GM10248 (cell line): ENCODE results near the gene BLACAT1.

ENCODE experiments used
- CTCF ChIA-PET: fragments of 300-600 bp; sonication (Branson Sonifier 250); formaldehyde crosslinking; extraction: SDS; loops from one replicate; lab custom pipeline; 2021; ENCODE audit warnings: antibody characterized with exemption; lab: Yijun Ruan, JAX
- POLR2A ChIA-PET: fragments of 350-650 bp; sonication (Branson Sonifier 250); formaldehyde crosslinking; extraction: SDS; loops from one replicate; lab custom pipeline; 2020; ENCODE audit warnings: antibody characterized with exemption; lab: Yijun Ruan, JAX
- DNase-seq: peaks from one replicate; pipeline ENCODE4 v3.0.0; 2012; ENCODE audit errors: extremely low spot score
- TF ChIP-seq, protein P1 (sequence below): IDR thresholded peaks from 2 replicates; pipeline ENCODE4 v1.5.1; 2012; ENCODE audit warnings: mild to moderate bottlenecking, low read depth; ENCODE audit errors: extremely low read depth, missing control alignments, control extremely low read depth

BLACAT1 gene

GRCh38 chr1:205422993-205423642 lies 32.7 kb downstream of the BLACAT1 start:
- ChIA-PET CTCF (interaction anchor here (0.7 to 1.6 kb wide), 2 partner anchors 13 to 31 kb away, joined by 3 read pairs; no protein-coding TSS in a partner anchor), POLR2A (no interaction called here)
- DNase-seq, result no peak
- TF ChIP-seq, protein P1, sequence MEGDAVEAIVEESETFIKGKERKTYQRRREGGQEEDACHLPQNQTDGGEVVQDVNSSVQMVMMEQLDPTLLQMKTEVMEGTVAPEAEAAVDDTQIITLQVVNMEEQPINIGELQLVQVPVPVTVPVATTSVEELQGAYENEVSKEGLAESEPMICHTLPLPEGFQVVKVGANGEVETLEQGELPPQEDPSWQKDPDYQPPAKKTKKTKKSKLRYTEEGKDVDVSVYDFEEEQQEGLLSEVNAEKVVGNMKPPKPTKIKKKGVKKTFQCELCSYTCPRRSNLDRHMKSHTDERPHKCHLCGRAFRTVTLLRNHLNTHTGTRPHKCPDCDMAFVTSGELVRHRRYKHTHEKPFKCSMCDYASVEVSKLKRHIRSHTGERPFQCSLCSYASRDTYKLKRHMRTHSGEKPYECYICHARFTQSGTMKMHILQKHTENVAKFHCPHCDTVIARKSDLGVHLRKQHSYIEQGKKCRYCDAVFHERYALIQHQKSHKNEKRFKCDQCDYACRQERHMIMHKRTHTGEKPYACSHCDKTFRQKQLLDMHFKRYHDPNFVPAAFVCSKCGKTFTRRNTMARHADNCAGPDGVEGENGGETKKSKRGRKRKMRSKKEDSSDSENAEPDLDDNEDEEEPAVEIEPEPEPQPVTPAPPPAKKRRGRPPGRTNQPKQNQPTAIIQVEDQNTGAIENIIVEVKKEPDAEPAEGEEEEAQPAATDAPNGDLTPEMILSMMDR, result no peak

- POLR2A ChIA-PET, result no interaction called here
- DNase-seq, result no peak
- TF ChIP-seq, protein P1, result no peak
- CTCF ChIA-PET, result interaction anchor here (1.0 to 3.3 kb wide), 3 partner anchors 9 to 68 kb away, joined by 3 to 11 read pairs (median 5); no protein-coding TSS in a partner anchor
These were observed 34.0 kb downstream of the BLACAT1 start, which contains the start of gene LEMD1 for GRCh38 chr1:205421798-205422197. Gene LEMD1 (minus strand): TSS chr1:205422056. CDS start chr1:205420536, 1,520 bp downstream.

- TF ChIP-seq, protein P1, result no peak
- no peak for DNase-seq
- ChIA-PET CTCF (interaction anchor here (0.7 to 3.3 kb wide), 3 partner anchors 9 to 64 kb away, joined by 3 to 11 read pairs (median 5); no protein-coding TSS in a partner anchor), POLR2A (no interaction called here)
These were observed 34.9 kb downstream of the BLACAT1 start for GRCh38 chr1:205420938-205421337.

DNA sequence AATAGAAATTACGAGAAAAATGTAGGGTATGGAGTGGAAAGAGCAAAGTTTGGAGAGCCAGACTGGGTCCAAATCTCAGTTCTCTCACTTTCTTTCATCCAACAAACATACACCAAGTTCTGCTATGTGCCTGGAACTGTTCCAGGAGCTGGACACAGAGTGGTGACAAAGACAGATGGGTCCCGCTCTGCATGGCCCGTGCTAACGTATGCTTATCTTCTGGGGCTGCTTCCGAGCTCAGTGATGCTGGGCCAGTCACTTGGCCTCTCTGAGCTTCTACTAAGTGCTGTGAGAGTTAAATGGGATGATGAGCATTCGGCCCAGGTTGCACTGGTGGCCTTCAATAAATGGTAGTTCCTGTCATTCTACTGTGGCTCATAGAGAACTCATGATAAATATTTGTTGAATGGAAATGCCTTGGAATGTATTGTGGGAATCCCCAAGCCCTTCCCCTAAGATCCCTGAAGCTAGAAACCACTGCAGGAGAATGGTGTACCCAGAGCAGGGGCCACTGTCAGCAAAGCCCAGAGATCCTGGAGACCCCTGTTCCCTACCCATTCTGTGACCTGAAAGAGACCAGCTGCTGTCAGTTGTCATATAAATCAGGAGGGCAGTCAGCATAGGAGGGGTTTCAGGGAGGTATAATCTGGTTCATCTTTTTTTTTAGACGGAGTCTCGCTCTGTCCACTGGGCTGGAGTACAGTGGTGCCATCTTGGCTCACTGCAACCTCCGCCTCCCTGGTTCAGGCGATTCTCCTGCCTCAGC lies 37.8 kb downstream of the BLACAT1 start:
- CTCF ChIA-PET, result interaction anchor here (1.3 kb wide), 1 partner anchor 64 kb away, joined by 5 read pairs; no protein-coding TSS in a partner anchor
- DNase-seq, result no peak
- TF ChIP-seq, protein P1, result no peak
- POLR2A ChIA-PET, result no interaction called here

GRCh38 chr1:205416322-205416721 lies 39.5 kb downstream of the BLACAT1 start:
- TF ChIP-seq, protein P1, result no peak
- ChIA-PET POLR2A (interaction anchor here (0.6 kb wide), 1 partner anchor 420 kb away, joined by 5 read pairs; no protein-coding TSS in a partner anchor), CTCF (interaction anchor here (1.1 to 1.9 kb wide), 4 partner anchors 11 to 69 kb away, joined by 3 to 6 read pairs (median 4); no protein-coding TSS in a partner anchor)
- DNase-seq, result no peak
